GM12874 (cell line): ENCODE results near the gene SLC4A8.

Experiments used
- CTCF ChIP-seq: IDR thresholded peaks from 2 replicates; pipeline ENCODE4 v1.5.1; 2011; ENCODE audit warnings: low read depth, mild to moderate bottlenecking, control low read depth, low read length, moderate library complexity; ENCODE audit not compliant: insufficient read depth

The SLC4A8 gene

GRCh38 chr12:51511546-51512260, 87.1 kb downstream of the SLC4A8 start:
- TF ChIP-seq CTCF, result no peak

GRCh38 chr12:51512438-51512837, 87.8 kb downstream of the SLC4A8 start:
- TF ChIP-seq CTCF, result no peak

GRCh38 chr12:51517316-51517715, 92.7 kb downstream of the SLC4A8 start:
- TF ChIP-seq CTCF, result no peak

GRCh38 chr12:51517800-51518199, 93.2 kb downstream of the SLC4A8 start:
- no peak for TF ChIP-seq CTCF

GRCh38 chr12:51519755-51520154, 95.1 kb downstream of the SLC4A8 start:
- no peak for TF ChIP-seq CTCF

GRCh38 chr12:51520576-51521325, 96.1 kb downstream of the SLC4A8 start:
- no peak for TF ChIP-seq CTCF

GRCh38 chr12:51521554-51522276, 97.1 kb downstream of the SLC4A8 start:
- no peak for TF ChIP-seq CTCF
